ENCODE results near the gene MRPL46. TPM values are rescaled to one million over a fixed set of nuclear protein-coding genes. Genes with fewer than 3 reads are reported as not detected.
"Not testable (repeated sequence)": the region's sequence is repeated elsewhere in the genome, so short reads cannot be mapped to it uniquely, and the experiment has no call there.

The MRPL46 gene
- total RNA-seq, 2 donors from 2014 or later, result 32.0 to 40.4 TPM

- peaks cover 4% of the 10 kb centered on the region for H3K36me3 Mint-ChIP-seq
- no peak for ATAC-seq
- DNase-seq (ENCODE audit: low spot score), result no peak
Observed at GRCh38 chr15:88448991-88449461, 18.2 kb downstream of the MRPL46 start.

GRCh38 chr15:88447741-88448140, 19.4 kb downstream of the MRPL46 start:
- no peak overlapping the region for H3K27ac Mint-ChIP-seq
- peaks cover 25 to 45% of the 10 kb centered on the region in 2 donors for H3K27me3 Mint-ChIP-seq

More at GRCh38 chr15:88448991-88449461, 18.2 kb downstream of the MRPL46 start:
- peaks cover 3 to 4% of the 10 kb centered on the region in 2 donors for H3K4me1 Mint-ChIP-seq (ENCODE audit: low read depth in 2 of 2)
- peaks cover 13 to 32% of the 10 kb centered on the region in 2 donors for H3K27me3 Mint-ChIP-seq
- no peak overlapping the region for H3K4me3 Mint-ChIP-seq
- H3K27ac Mint-ChIP-seq, result no peak overlapping the region
- no peaks in the 10 kb centered on the region for H3K9me3 Mint-ChIP-seq

DNA sequence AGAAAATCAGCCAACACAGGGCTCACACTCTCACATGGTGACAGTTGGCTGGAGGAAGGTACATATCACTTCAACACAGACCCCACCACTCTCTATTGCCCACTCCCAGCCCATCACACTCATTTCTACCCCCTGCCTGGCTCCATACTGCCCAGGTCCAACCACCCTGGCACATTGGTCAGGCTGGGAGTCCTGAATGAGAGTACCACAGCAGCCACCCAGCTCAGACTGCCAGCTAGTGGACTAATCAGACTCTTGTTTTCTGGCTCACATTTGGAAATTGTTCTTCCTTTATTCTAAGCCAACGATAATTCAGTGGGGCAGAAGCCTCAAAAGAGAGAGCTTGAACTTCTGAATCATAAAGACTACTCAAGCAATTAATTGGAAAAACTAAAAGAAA, 20.0 kb downstream of the MRPL46 start:
- no peak overlapping the region for H3K27ac Mint-ChIP-seq
- H3K9me3 Mint-ChIP-seq, result no peaks in the 10 kb centered on the region
- DNase-seq (ENCODE audit: low spot score) (no peak), ATAC-seq (no peak)
- H3K4me3 Mint-ChIP-seq, result no peak overlapping the region
- peaks cover 27 to 47% of the 10 kb centered on the region in 2 donors for H3K27me3 Mint-ChIP-seq
- peaks cover 12% of the 10 kb centered on the region for H3K36me3 Mint-ChIP-seq
- H3K4me1 Mint-ChIP-seq (ENCODE audit: low read depth in 2 of 2), result peaks cover 3 to 4% of the 10 kb centered on the region in 2 donors

More at GRCh38 chr15:88447741-88448140, 19.4 kb downstream of the MRPL46 start:
- ATAC-seq, result no peak
- no peak for DNase-seq (ENCODE audit: low spot score)
- Mint-ChIP-seq H3K9me3 (no peaks in the 10 kb centered on the region), H3K4me1 (ENCODE audit: low read depth in 2 of 2) (peaks cover 3 to 4% of the 10 kb centered on the region in 2 donors), H3K36me3 (peaks cover 12% of the 10 kb centered on the region), H3K4me3 (no peak overlapping the region)

DNA sequence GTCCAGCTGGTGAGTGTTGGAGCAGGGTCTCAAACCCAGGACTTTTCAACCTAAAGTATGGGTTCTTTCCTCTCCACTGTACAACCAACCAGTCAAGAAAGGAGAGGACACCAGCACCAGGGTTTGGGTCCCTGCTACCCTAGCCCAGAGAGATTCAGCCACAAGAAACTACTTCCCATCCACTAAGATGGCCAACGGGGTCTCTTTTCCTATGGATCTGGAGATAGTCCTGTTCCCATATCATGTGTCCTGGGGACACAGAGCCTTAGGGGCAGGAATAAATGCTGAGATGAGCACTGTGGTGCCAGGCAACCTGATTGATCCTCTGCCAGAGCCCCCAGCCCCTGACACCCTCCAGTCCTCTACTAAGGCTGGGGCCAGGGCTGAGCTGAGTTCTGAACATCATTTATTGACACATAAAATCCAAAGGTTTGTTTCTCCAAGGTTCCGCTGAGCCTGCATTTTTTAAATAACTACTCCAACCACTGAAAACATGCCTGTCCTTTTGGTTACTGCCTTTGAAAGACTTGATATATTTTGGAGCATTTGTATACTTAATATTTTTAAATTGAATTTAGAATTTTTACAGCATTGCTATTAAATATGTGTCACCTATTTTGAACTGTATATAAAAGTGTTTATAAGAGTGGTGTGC, 26.0 kb downstream of the MRPL46 start:
- ATAC-seq, result no peak
- Mint-ChIP-seq H3K4me1 (ENCODE audit: low read depth in 2 of 2) (no peaks in the 10 kb centered on the region), H3K4me3 (no peak overlapping the region), H3K36me3 (peaks cover 12% of the 10 kb centered on the region), H3K27me3 (peaks cover 46 to 57% of the 10 kb centered on the region in 2 donors), H3K9me3 (no peaks in the 10 kb centered on the region), H3K27ac (no peak overlapping the region)
- DNase-seq (ENCODE audit: low spot score), result no peak

DNA sequence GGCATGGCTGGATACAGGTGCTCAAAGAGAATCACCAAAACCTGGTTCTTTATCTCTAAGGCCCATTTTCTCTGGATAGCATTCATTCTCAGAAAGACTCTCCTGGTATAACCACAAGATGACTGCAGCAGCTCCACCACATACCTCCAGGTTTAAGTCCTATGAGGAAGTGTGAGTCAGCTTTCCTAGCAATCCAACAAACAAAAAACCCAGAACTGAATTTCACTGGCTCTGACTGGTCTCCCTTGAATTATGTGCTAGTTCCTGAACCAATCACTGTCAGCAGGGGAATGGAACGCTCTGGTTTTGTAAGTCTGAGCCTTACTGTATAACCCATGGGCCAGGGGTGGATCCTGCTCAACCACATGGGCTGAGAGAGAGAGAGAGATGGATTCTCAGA, 27.2 kb downstream of the MRPL46 start:
- ATAC-seq (peak in 1 of 2 donors; percentile 65), DNase-seq (ENCODE audit: low spot score) (no peak)
- no peaks in the 10 kb centered on the region for H3K4me1 Mint-ChIP-seq (ENCODE audit: low read depth in 2 of 2)
- no peak overlapping the region for H3K27ac Mint-ChIP-seq
- H3K36me3 Mint-ChIP-seq, result peaks cover 12% of the 10 kb centered on the region
- H3K9me3 Mint-ChIP-seq, result no peaks in the 10 kb centered on the region
- peaks cover 51 to 57% of the 10 kb centered on the region in 2 donors for H3K27me3 Mint-ChIP-seq
- no peak overlapping the region for H3K4me3 Mint-ChIP-seq

- no peak overlapping the region for H3K4me3 Mint-ChIP-seq
- no peaks in the 10 kb centered on the region for H3K9me3 Mint-ChIP-seq
- DNase-seq (ENCODE audit: low spot score), result no peak
- no peak overlapping the region for H3K27ac Mint-ChIP-seq
- peaks cover 44 to 53% of the 10 kb centered on the region in 2 donors for H3K27me3 Mint-ChIP-seq
- H3K36me3 Mint-ChIP-seq, result no peaks in the 10 kb centered on the region
- ATAC-seq, result no peak
- no peaks in the 10 kb centered on the region for H3K4me1 Mint-ChIP-seq (ENCODE audit: low read depth in 2 of 2)
Observed at GRCh38 chr15:88438181-88438580, 29.0 kb downstream of the MRPL46 start.

- not testable (repeated sequence) for H3K36me3 Mint-ChIP-seq; ATAC-seq; H3K4me3 Mint-ChIP-seq; H3K4me1 Mint-ChIP-seq (ENCODE audit: low read depth in 2 of 2); H3K9me3 Mint-ChIP-seq; DNase-seq (ENCODE audit: low spot score); H3K27ac Mint-ChIP-seq
- H3K27me3 Mint-ChIP-seq, result peaks cover 36 to 48% of the 10 kb centered on the region in 2 donors
Observed at GRCh38 chr15:88434106-88434505, 33.1 kb downstream of the MRPL46 start.

- Mint-ChIP-seq H3K9me3 (no peaks in the 10 kb centered on the region), H3K27me3 (peaks cover 36 to 54% of the 10 kb centered on the region in 2 donors), H3K36me3 (no peaks in the 10 kb centered on the region), H3K4me1 (ENCODE audit: low read depth in 2 of 2) (no peaks in the 10 kb centered on the region), H3K27ac (no peak overlapping the region), H3K4me3 (no peak overlapping the region)
- peak in 1 of 2 donors; percentile 43 for ATAC-seq
- no peak for DNase-seq (ENCODE audit: low spot score)
Observed at GRCh38 chr15:88433046-88433685, 34.0 kb downstream of the MRPL46 start.

DNA sequence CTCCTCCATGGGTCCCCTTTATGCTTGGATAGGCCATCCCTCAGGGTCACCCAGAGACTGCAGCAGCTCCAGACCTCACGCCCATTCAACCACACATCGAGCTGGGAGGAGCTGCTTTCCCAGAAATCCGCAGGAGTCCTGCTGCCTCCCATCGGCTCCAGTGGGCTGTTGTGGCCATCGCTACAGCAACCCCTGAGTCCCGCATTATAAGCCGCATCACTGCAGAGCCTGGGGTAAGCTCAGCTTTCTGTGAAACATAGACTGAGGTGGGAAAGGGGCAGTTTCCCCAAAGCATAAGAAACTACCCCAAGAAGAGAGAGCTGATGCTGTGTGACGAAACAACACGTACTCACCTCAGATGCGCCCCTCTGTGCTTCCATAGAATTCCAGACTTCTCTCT, 35.7 kb downstream of the MRPL46 start:
- Mint-ChIP-seq H3K27ac (no peak overlapping the region), H3K4me1 (ENCODE audit: low read depth in 2 of 2) (no peaks in the 10 kb centered on the region), H3K36me3 (no peaks in the 10 kb centered on the region), H3K9me3 (no peaks in the 10 kb centered on the region), H3K4me3 (no peak overlapping the region), H3K27me3 (peaks cover 22 to 46% of the 10 kb centered on the region in 2 donors)
- ATAC-seq, result no peak
- no peak for DNase-seq (ENCODE audit: low spot score)

DNA sequence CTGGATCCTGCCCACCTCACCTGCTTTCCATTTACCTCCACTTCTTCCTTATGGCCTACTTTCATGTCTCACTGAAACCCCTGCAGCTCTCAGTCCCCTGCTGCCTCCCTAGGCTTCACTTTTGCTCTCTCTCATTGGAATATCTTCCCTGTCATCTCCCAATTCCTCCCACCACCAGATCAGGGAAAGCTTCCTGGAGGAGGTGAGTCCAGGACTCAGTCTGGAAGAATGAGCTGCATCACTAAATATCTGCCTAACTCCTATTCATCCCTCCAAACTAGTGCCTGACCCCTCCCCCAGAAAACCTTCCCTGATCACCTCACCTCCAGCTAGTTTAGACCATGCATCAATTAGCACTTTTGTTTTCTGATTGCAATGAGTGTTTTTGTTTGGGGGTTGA, 37.1 kb downstream of the MRPL46 start:
- H3K27ac Mint-ChIP-seq, result no peak overlapping the region
- no peaks in the 10 kb centered on the region for H3K4me1 Mint-ChIP-seq (ENCODE audit: low read depth in 2 of 2)
- no peaks in the 10 kb centered on the region for H3K36me3 Mint-ChIP-seq
- no peak overlapping the region for H3K4me3 Mint-ChIP-seq
- H3K9me3 Mint-ChIP-seq, result no peaks in the 10 kb centered on the region
- ATAC-seq (no peak), DNase-seq (ENCODE audit: low spot score) (no peak)
- H3K27me3 Mint-ChIP-seq, result peaks cover 20 to 46% of the 10 kb centered on the region in 2 donors

DNA sequence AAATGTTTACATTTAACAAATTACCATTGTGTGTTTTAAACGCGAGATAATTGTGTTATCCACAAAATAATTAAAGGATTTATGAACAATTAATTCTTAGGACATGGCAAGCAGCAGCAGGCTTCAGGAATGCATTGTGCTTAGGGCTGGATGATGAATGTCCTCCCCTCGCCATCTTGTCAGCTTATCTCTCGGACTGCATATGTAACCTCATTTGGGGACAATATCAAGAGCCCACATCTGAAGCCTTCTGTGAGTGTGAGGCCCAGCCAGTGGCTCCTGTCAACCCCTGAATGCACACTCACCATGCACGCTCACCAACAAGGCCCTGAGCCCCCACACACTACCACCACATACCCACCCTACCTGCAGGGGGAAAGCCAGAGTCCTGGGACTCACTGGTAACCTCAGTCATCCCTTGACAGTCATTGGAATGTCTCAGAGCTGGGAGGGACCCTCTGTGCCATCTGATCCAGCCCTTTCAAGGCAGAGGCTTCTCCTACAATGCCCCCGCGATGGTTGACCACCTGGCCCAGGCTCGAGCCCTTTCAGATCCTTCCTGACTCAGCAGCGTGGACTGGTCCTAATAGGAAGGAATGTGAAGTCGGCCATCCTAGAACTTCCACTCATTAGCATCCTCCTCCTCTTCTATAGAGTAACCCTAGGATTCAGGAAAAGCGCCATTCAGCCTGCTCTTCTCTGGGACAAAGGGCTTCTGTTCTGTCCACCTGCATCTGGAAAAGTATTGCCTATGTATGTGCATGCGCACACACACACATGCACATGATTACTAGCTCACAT, 38.2 kb downstream of the MRPL46 start:
- Mint-ChIP-seq H3K27me3 (peaks cover 20 to 41% of the 10 kb centered on the region in 2 donors), H3K27ac (no peak overlapping the region), H3K9me3 (no peaks in the 10 kb centered on the region), H3K4me1 (ENCODE audit: low read depth in 2 of 2) (no peaks in the 10 kb centered on the region), H3K36me3 (no peaks in the 10 kb centered on the region), H3K4me3 (no peak overlapping the region)
- no peak for DNase-seq (ENCODE audit: low spot score)
- ATAC-seq, result peak in 1 of 2 donors; percentile 25

- no peak for DNase-seq (ENCODE audit: low spot score)
- peak in 1 of 2 donors; percentile 7 for ATAC-seq
- Mint-ChIP-seq H3K9me3 (no peaks in the 10 kb centered on the region), H3K4me1 (ENCODE audit: low read depth in 2 of 2) (no peaks in the 10 kb centered on the region), H3K27me3 (peaks cover 16 to 33% of the 10 kb centered on the region in 2 donors), H3K36me3 (no peaks in the 10 kb centered on the region), H3K4me3 (no peak overlapping the region), H3K27ac (no peak overlapping the region)
Observed at GRCh38 chr15:88428053-88428452, 39.1 kb downstream of the MRPL46 start.

DNA sequence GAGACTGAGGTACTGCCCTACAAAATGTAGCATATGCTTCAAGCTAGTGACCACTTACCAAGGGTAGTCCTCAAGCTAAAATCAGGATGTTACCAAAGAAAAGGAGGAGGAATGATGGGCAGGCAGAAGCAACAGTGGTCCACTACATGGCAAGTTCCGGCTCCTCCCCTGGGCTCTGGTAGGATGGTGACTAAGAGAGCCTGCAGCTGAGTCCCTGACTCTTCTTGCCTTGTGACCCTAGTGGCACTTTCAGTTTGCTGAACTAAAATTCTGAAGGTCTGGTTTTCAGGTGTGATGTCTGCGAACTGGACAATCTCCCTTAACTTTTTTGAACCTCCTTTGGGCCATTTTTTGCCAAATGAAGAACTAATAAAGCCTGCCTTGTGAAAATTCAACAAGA, 40.9 kb downstream of the MRPL46 start:
- no peaks in the 10 kb centered on the region for H3K4me1 Mint-ChIP-seq (ENCODE audit: low read depth in 2 of 2)
- peaks cover 16 to 33% of the 10 kb centered on the region in 2 donors for H3K27me3 Mint-ChIP-seq
- no peak overlapping the region for H3K4me3 Mint-ChIP-seq
- H3K9me3 Mint-ChIP-seq, result no peaks in the 10 kb centered on the region
- no peak for DNase-seq (ENCODE audit: low spot score)
- no peaks in the 10 kb centered on the region for H3K36me3 Mint-ChIP-seq
- H3K27ac Mint-ChIP-seq, result no peak overlapping the region
- ATAC-seq, result no peak

DNA sequence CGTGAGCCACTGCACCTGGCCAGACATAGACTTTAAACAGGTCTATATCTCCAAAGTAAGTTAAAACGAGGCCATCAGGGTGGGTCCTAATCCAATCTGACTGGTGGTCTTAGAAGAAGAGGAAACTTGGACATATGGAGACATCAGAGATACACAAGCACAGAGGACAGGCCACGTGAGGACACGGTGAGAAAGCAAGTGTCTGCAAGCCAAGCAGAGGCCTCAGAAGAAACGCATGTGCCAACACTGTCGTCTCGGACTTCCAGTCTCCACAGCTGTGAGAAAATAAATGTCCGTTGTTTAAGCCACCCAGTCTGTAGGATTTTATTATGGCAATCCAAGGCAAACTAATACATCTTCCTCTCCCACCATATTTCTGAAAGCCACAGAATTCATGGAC, 43.9 kb downstream of the MRPL46 start:
- Mint-ChIP-seq H3K4me1 (ENCODE audit: low read depth in 2 of 2) (peaks cover 0 to 11% of the 10 kb centered on the region in 2 donors), H3K27me3 (peaks cover 24 to 27% of the 10 kb centered on the region in 2 donors), H3K4me3 (no peak overlapping the region), H3K9me3 (no peaks in the 10 kb centered on the region), H3K36me3 (no peaks in the 10 kb centered on the region), H3K27ac (no peak overlapping the region)
- ATAC-seq (no peak), DNase-seq (ENCODE audit: low spot score) (no peak)

Data from natural killer cell treated with Interleukin-12 subunit alpha and Interleukin-12 subunit beta and Interleukin-15 and Interleukin-18, amount 100 ng/mL, for 72 hours (primary cell).